Measurements from ENCODE around the gene RIMKLB. TPM values are rescaled to one million over a fixed set of nuclear protein-coding genes. Genes with fewer than 3 reads are reported as not detected.

RIMKLB gene
- total RNA-seq, 4 donors from 2014 or later: 2.0 to 20.8 (median 7.2) TPM

- in situ Hi-C loops (cut with MboI; ENCODE audit: low pct_ligation_motif_present in 1 of 4, low pct_unique_long_range_greater_than_20kb in 1 of 4, low sequenced_read_pairs in 3 of 4) (no loop called here), intact Hi-C loops (cut with DNase I; ENCODE audit: low total_unique reads) (no loop called here)
- Histone ChIP-seq H3K9me3 (no peaks in the 10 kb centered on the region), H3K4me1 (no peaks in the 10 kb centered on the region), H3K27ac (no peak overlapping the region), H3K27me3 (no peaks in the 10 kb centered on the region), H3K4me3 (no peak overlapping the region), H3K36me3 (no peaks in the 10 kb centered on the region)
- no peak for TF ChIP-seq POLR2A (IDR thresholded peaks at IDR 0.05)
- TF ChIP-seq EP300 (IDR thresholded peaks at IDR 0.05; ENCODE audit: low read depth): no peak
- TF ChIP-seq, protein P1, sequence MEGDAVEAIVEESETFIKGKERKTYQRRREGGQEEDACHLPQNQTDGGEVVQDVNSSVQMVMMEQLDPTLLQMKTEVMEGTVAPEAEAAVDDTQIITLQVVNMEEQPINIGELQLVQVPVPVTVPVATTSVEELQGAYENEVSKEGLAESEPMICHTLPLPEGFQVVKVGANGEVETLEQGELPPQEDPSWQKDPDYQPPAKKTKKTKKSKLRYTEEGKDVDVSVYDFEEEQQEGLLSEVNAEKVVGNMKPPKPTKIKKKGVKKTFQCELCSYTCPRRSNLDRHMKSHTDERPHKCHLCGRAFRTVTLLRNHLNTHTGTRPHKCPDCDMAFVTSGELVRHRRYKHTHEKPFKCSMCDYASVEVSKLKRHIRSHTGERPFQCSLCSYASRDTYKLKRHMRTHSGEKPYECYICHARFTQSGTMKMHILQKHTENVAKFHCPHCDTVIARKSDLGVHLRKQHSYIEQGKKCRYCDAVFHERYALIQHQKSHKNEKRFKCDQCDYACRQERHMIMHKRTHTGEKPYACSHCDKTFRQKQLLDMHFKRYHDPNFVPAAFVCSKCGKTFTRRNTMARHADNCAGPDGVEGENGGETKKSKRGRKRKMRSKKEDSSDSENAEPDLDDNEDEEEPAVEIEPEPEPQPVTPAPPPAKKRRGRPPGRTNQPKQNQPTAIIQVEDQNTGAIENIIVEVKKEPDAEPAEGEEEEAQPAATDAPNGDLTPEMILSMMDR (IDR thresholded peaks at IDR 0.05): no peak
- no peak for TF ChIP-seq POLR2AphosphoS5 (IDR thresholded peaks at IDR 0.05)
- 78% methylated on average over 5 of the region's 5 CpGs; no CpG with 5 or more reads in 1 of the 2 donors for WGBS, 2 donors (ENCODE audit: low coverage in 1 of 2)
- DNase-seq: no peak
Observed at GRCh38 chr12:8813572-8814357, 116.0 kb downstream of the RIMKLB start.

DNA sequence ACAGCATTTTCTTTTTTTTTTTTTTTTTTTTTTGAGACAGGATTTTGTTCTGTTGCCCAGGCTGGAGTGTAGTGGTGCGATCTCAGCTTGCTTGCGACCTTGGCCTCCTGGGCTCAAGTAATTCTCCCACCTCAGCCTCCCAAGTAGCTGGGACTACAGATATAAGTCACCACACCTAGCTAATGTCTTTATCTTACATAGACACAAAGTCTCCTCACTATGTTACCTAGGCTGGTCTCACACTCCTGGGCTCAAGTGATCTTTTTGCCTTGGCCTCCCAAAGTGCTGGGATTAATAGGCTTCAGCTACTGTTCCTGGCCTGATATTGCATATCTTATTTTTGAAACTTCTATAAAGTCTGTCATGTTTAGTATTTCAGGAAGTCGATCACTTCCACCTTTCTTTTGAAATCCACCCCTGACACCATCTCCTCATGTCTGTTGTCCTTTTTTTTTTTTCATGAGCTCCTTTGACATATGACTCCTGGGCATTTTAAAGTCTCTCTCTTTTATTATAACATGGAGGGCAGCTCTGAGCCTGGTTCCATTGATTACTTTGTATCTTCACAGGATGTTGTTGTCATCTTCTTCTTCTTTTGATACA lies 118.8 kb downstream of the RIMKLB start:
- TF ChIP-seq EP300 (IDR thresholded peaks at IDR 0.05; ENCODE audit: low read depth) (no peak), POLR2AphosphoS5 (IDR thresholded peaks at IDR 0.05) (no peak), POLR2A (IDR thresholded peaks at IDR 0.05) (no peak)
- TF ChIP-seq, protein P1 (IDR thresholded peaks at IDR 0.05): no peak
- no peaks in the 10 kb centered on the region for H3K27me3 ChIP-seq
- in situ Hi-C loops (cut with MboI; ENCODE audit: low pct_ligation_motif_present in 1 of 4, low pct_unique_long_range_greater_than_20kb in 1 of 4, low sequenced_read_pairs in 3 of 4): no loop called here
- H3K9me3 ChIP-seq: no peaks in the 10 kb centered on the region
- no peak overlapping the region for H3K4me3 ChIP-seq
- intact Hi-C loops (cut with DNase I; ENCODE audit: low total_unique reads): no loop called here
- no peaks in the 10 kb centered on the region for H3K36me3 ChIP-seq
- no peaks in the 10 kb centered on the region for H3K4me1 ChIP-seq
- WGBS, 2 donors (ENCODE audit: low coverage in 1 of 2): 95 to 96% methylated on average over 3 of the region's 3 CpGs
- DNase-seq: no peak
- H3K27ac ChIP-seq: no peak overlapping the region

- in situ Hi-C loops (cut with MboI; ENCODE audit: low pct_ligation_motif_present in 1 of 4, low pct_unique_long_range_greater_than_20kb in 1 of 4, low sequenced_read_pairs in 3 of 4): no loop called here
Observed at GRCh38 chr12:8817856-8818255, 120.1 kb downstream of the RIMKLB start.

GRCh38 chr12:8818526-8818925 lies 120.7 kb downstream of the RIMKLB start:
- Histone ChIP-seq H3K4me3 (no peak overlapping the region), H3K9me3 (no peaks in the 10 kb centered on the region), H3K4me1 (no peaks in the 10 kb centered on the region), H3K36me3 (no peaks in the 10 kb centered on the region), H3K27ac (no peak overlapping the region), H3K27me3 (no peaks in the 10 kb centered on the region)
- 69 to 95% methylated on average over 2 of the region's 2 CpGs for WGBS, 2 donors (ENCODE audit: low coverage in 1 of 2)
- intact Hi-C loops (cut with DNase I; ENCODE audit: low total_unique reads): no loop called here
- DNase-seq: no peak
- in situ Hi-C loops (cut with MboI; ENCODE audit: low pct_ligation_motif_present in 1 of 4, low pct_unique_long_range_greater_than_20kb in 1 of 4, low sequenced_read_pairs in 3 of 4): no loop called here
- no peak for TF ChIP-seq POLR2AphosphoS5 (IDR thresholded peaks at IDR 0.05)
- TF ChIP-seq EP300 (IDR thresholded peaks at IDR 0.05; ENCODE audit: low read depth): no peak
- TF ChIP-seq, protein P1 (IDR thresholded peaks at IDR 0.05): no peak
- TF ChIP-seq POLR2A (IDR thresholded peaks at IDR 0.05): no peak

More at GRCh38 chr12:8817856-8818255, 120.1 kb downstream of the RIMKLB start:
- Histone ChIP-seq H3K4me3 (no peak overlapping the region), H3K27me3 (no peaks in the 10 kb centered on the region), H3K36me3 (no peaks in the 10 kb centered on the region), H3K27ac (no peak overlapping the region), H3K9me3 (no peaks in the 10 kb centered on the region), H3K4me1 (no peaks in the 10 kb centered on the region)
- 71 to 88% methylated on average over 1 of the region's 1 CpG for WGBS, 2 donors (ENCODE audit: low coverage in 1 of 2)
- intact Hi-C loops (cut with DNase I; ENCODE audit: low total_unique reads): no loop called here
- TF ChIP-seq, protein P1 (IDR thresholded peaks at IDR 0.05): no peak
- DNase-seq: no peak

Data from transverse colon (tissue), 4 donors.